Measurements from ENCODE around the gene KCNJ14. TPM values are rescaled to one million over a fixed set of nuclear protein-coding genes. Genes with fewer than 3 reads are reported as not detected.

KCNJ14 gene
- total RNA-seq, 2 donors from 2014 or later, result 0.34 to 1.2 TPM

- intact Hi-C loops (cut with DNase I, micrococcal nuclease), result no loop called here
- DNase-seq (no peak), ATAC-seq (no peak)
These were observed 41.8 kb downstream of the KCNJ14 start for GRCh38 chr19:48496959-48497727.

GRCh38 chr19:48497728-48498594 lies 42.6 kb downstream of the KCNJ14 start:
- intact Hi-C loops (cut with DNase I, micrococcal nuclease), result no loop called here
- ATAC-seq (no peak), DNase-seq (no peak)

- ATAC-seq (no peak), DNase-seq (no peak)
- intact Hi-C loops (cut with DNase I, micrococcal nuclease), result no loop called here
These were observed 43.4 kb downstream of the KCNJ14 start for GRCh38 chr19:48498595-48499311.

- ATAC-seq (no peak), DNase-seq (no peak)
- intact Hi-C loops (cut with DNase I, micrococcal nuclease), result no loop called here
These were observed 44.1 kb downstream of the KCNJ14 start for GRCh38 chr19:48499316-48500090.

GRCh38 chr19:48500830-48501493 lies 45.6 kb downstream of the KCNJ14 start:
- DNase-seq, result no peak
- intact Hi-C loops (cut with DNase I, micrococcal nuclease), result no loop called here
- ATAC-seq, result no peak

GRCh38 chr19:48501494-48502349 lies 46.3 kb downstream of the KCNJ14 start:
- ATAC-seq (peak; percentile 73), DNase-seq (peak; percentile 83 to 92)
- intact Hi-C loops (cut with DNase I, micrococcal nuclease), result no loop called here

GRCh38 chr19:48502350-48503018 lies 47.1 kb downstream of the KCNJ14 start:
- no peak for ATAC-seq
- no peak for DNase-seq
- intact Hi-C loops (cut with DNase I, micrococcal nuclease), result no loop called here

GRCh38 chr19:48506138-48506733 lies 50.9 kb downstream of the KCNJ14 start:
- ATAC-seq (peak; percentile 26), DNase-seq (no peak)
- intact Hi-C loops (cut with DNase I, micrococcal nuclease), result loop anchor here in 1 of 2 donors (5.0 kb wide), 1 partner anchor 76 kb away; no protein-coding TSS in a partner anchor

GRCh38 chr19:48507911-48508439 lies 52.6 kb downstream of the KCNJ14 start:
- intact Hi-C loops (cut with DNase I, micrococcal nuclease), result loop anchor here in 1 of 2 donors (5.0 kb wide), 1 partner anchor 74 kb away; no protein-coding TSS in a partner anchor
- DNase-seq (no peak), ATAC-seq (no peak)

- intact Hi-C loops (cut with DNase I, micrococcal nuclease), result loop anchor here in 1 of 2 donors (5.0 kb wide), 1 partner anchor 73 kb away; no protein-coding TSS in a partner anchor
- DNase-seq, result no peak
- no peak for ATAC-seq
These were observed 53.5 kb downstream of the KCNJ14 start for GRCh38 chr19:48508729-48509411.

- no peak for DNase-seq
- no peak for ATAC-seq
- intact Hi-C loops (cut with DNase I, micrococcal nuclease), result loop anchor here in 1 of 2 donors (5.0 kb wide), 1 partner anchor 73 kb away; no protein-coding TSS in a partner anchor
These were observed 54.3 kb downstream of the KCNJ14 start for GRCh38 chr19:48509467-48510194.

GRCh38 chr19:48510421-48511268 lies 55.3 kb downstream of the KCNJ14 start:
- DNase-seq, result peak; percentile 57 to 74
- intact Hi-C loops (cut with DNase I, micrococcal nuclease), result no loop called here
- ATAC-seq, result peak; percentile 66

- intact Hi-C loops (cut with DNase I, micrococcal nuclease), result no loop called here
- DNase-seq, result no peak
- no peak for ATAC-seq
These were observed 56.0 kb downstream of the KCNJ14 start for GRCh38 chr19:48511321-48511731.

Data from left colon (tissue), 2 donors.